Adrenal gland (tissue), 5 donors: ENCODE measurements around the gene ATRN.

Experiments used
- POLR2A ChIP-seq, 2 donors: fragments of 450-650 bp; IDR thresholded peaks; one replicate each; pipeline ENCODE4 v1.6.1; 2017; ENCODE audit warnings: antibody characterized with exemption in 2 of 2, mild to moderate bottlenecking in 2 of 2, moderate library complexity in 1 of 2
- TF ChIP-seq, protein P1 (sequence below), 6 experiments: fragments of 450-650 bp in 4 of 6; fragments of 200-600 bp in 2 of 6; sonication (generic) in 1 of 6; IDR thresholded peaks; 1 replicate in 5 of 6; 2 replicates in 1 of 6; pipeline versions ENCODE4 v1.5.1 to v1.8.0; 2016 to 2021; ENCODE audit warnings: antibody characterized with exemption in 6 of 6, mild to moderate bottlenecking in 2 of 6, moderate library complexity in 1 of 6
- donor health status: DM: no; HTN: no; CAD: no.

- TF ChIP-seq, protein P1, sequence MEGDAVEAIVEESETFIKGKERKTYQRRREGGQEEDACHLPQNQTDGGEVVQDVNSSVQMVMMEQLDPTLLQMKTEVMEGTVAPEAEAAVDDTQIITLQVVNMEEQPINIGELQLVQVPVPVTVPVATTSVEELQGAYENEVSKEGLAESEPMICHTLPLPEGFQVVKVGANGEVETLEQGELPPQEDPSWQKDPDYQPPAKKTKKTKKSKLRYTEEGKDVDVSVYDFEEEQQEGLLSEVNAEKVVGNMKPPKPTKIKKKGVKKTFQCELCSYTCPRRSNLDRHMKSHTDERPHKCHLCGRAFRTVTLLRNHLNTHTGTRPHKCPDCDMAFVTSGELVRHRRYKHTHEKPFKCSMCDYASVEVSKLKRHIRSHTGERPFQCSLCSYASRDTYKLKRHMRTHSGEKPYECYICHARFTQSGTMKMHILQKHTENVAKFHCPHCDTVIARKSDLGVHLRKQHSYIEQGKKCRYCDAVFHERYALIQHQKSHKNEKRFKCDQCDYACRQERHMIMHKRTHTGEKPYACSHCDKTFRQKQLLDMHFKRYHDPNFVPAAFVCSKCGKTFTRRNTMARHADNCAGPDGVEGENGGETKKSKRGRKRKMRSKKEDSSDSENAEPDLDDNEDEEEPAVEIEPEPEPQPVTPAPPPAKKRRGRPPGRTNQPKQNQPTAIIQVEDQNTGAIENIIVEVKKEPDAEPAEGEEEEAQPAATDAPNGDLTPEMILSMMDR (IDR thresholded peaks at IDR 0.05) = no peak
- no peak for TF ChIP-seq POLR2A (IDR thresholded peaks at IDR 0.05)
Observed at GRCh38 chr20:3621111-3621510, 150.3 kb downstream of the ATRN start.
